Stromal cell of bone marrow (primary cell): ENCODE data around the gene COASY.
A peak's percentile ranks its signal among the peaks of the same experiment; 100 is the strongest.
"Not testable (repeated sequence)": the region's sequence is repeated elsewhere in the genome, so short reads cannot be mapped to it uniquely, and the experiment has no call there.

Source experiments
- DNase-seq: peaks from one replicate; pipeline ENCODE4 v3.0.0-alpha.2; 2012; ENCODE audit warnings: low read depth

COASY gene

GRCh38 chr17:42574463-42574862 lies 12.5 kb downstream of the COASY start:
- no peak for DNase-seq

DNA sequence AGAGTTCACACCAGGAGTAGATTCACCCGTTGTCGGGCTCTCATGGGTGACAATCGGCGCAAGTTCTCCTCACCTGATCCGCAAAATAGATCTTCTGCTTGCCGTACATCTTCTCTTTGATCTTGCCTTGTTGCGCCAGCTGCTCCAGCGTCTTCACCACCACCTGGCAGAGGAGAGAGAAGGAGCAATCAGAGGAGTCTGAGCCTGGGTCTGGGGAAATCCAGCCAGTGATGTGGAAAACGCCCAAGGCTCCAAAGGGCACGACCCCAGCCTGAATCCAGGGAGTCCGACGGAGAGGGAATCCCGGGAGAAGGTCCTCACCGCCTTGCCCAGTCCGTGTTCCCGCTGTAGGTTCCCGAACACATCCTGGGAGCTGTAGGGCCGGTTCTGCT lies 15.2 kb downstream of the COASY start:
- DNase-seq = no peak

- DNase-seq = peak; percentile 93
These were observed 15.8 kb downstream of the COASY start, which contains the start of gene PSMC3IP for GRCh38 chr17:42577532-42578281. PSMC3IP (minus strand) TSS chr17:42577729; CDS start chr17:42577686, 43 bp downstream.

- DNase-seq = no peak
These were observed 16.4 kb downstream of the COASY start for GRCh38 chr17:42578282-42578869.

- DNase-seq = no peak
These were observed 18.0 kb downstream of the COASY start for GRCh38 chr17:42579794-42580551.

- DNase-seq = no peak
These were observed 19.9 kb downstream of the COASY start for GRCh38 chr17:42581744-42582270.

- no peak for DNase-seq
These were observed 22.9 kb downstream of the COASY start for GRCh38 chr17:42584880-42585279.

DNA sequence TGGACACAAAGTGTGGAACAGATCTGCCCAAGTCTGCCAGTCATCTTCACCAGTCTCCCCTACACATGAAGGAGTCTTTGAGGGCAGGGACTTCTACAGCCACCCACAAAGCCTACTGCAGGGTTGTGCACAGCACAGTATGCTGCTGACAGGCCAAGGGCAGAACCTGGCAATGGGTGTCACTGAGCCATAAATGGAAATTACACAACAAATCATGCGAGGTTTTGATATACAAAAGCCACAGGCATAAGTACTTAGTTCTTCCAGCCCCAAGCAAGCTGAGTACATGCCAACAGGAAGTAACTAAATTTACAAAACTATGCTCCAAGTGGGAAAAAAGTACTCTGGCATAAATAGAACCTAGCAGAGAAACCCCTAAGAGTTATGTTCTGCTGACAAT lies 23.4 kb downstream of the COASY start:
- DNase-seq = no peak

DNA sequence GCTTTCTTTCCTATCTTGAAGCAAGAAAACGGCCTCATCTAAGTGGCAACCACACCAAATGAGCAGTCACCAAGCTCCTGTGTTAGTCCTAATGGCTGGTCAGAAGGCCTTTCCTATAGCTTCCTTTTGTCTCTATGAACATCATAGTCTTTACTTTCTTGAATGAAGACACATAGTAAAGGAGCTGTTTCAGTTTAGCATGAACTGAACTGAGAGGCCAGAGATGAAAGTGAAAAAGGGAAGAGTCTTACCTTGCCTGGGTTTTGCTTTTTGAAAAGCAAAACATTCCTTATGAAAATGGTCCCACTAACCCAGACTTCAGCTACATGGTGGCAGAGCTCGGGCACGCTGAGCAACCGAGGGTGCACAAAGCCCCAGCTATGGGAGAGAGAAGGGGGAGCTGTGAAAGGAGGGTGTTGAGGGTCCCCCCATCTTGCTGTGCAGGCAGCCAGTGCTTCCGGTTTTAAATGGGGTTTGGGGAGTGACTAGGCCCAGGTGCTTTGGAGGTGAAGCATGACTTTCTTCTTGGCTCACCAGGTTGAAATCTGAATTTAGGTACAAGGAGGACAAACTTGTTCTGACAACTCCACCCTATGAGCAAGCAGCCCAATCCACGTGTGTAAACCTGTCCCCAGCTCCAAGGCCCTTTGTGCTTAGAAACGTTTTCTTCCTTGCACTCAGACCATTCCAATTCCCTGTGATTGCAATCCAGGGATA lies 24.7 kb downstream of the COASY start:
- no peak for DNase-seq

DNA sequence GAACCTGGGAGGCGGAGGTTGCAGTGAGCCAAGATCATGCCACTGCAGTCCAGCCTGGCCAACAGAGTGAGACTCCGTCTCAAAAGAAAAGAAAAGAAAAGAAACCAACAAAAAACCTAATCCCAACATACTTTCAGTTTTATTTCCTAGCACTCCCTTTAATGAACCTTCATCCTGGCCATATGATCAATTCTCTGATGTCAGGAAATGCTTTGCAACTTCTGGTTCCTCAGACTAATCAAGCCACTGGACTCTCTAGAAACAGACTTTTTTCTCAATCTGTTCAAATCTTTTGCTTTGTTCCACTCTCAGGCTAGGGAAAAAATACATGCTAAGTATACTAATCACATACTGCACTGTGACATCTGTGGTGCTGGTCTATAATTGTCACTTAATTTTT lies 28.9 kb downstream of the COASY start:
- DNase-seq = no peak

GRCh38 chr17:42591411-42591810 lies 29.5 kb downstream of the COASY start:
- DNase-seq = no peak

DNA sequence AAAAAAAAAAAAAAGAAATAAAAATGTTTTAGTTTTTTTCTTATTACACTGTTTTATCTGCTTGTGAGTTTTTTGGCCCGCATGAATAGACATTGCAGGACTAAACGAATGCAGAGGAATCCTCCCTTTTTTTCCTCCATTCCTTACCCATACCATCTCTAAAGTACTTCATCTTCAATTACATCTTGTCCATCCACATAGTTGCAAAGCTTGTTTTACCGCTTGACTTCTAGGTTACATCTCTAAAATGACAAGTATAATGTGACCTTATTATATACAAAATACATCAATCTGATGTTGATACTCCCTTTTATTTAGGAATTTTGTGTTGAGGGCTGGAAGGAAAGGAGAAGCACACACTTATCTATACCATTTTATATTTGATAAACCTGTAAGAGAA lies 34.4 kb downstream of the COASY start:
- DNase-seq = no peak

DNA sequence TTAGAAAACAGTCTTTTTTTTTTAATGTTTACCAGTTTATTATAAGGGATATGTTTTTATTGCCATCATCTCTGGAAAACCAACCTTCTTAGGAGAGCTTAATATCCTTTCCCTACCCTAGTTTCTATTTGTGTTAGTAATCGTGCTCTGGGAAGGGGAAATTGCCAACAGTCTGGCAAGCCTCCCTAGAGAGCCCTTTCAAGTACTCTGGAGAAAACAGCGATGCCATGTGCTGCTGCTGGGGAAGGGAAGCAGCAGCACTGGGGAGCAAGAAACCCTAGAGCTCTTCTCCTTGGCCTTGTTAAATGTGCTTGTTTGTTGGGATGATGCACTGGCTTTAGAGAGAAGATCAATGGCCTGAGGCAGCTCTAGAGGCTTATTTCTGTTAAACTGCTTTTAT lies 37.0 kb downstream of the COASY start:
- DNase-seq = peak; percentile 25

DNA sequence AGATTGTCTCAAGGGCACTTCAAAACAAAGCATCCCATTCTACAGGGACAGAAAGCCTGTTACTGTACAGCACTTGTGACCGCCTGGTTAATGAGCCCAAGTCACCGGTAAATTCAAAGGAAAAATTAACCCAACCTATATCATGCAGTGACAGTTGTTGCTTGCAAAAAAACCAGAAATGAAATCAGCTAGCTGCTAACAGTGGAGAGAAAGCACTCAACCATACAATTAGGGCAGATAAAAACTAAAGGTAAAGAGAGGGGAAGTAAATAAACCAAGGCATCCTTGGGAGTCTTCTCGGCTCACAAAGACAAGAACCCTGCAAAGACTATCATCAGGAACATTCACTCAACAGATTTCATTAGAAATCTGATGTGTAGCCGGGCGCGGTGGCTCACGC lies 41.4 kb downstream of the COASY start:
- no peak for DNase-seq

- DNase-seq = no peak
These were observed 45.8 kb downstream of the COASY start for GRCh38 chr17:42607769-42608168.

DNA sequence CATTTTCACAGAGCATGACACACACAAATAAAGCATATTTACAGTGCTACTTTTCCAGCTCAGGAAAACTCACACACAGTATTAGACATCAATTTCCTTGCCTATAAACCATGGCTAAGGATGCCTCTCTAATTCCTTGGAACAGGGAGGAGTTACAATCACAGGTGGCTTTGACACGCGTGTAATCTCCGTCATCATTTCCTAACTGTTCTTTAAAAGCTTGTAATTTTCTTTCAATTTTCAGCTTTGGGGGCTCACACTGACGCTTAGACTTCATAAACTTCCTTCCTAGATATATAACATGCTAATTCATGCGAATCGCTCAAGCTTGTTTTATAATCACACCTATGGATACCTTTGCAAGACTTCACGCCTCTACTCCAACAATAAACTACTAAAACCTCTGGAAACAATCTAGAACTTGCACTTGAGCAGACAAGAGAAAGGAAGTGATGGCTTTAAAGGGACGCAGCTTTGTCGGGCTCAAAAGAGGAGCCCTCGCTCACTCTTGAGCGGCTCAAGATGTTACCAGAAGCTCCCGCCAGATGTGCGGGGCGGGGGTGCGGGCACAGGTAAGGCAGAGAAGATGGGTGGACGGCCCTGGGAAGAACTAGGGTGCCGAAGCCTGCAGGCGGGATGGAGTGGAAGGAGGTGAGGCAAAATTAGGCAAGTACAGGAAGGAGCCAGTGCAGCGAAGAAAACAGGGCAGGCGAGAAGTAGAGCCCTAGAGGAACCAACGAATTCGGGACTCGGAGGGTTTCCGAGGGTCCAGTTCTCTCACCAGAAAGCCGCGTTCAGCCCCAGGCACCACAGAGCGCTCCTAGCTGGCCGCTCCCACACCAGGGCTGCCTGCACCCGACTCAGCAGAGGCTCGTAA lies 46.6 kb downstream of the COASY start:
- DNase-seq = no peak

DNA sequence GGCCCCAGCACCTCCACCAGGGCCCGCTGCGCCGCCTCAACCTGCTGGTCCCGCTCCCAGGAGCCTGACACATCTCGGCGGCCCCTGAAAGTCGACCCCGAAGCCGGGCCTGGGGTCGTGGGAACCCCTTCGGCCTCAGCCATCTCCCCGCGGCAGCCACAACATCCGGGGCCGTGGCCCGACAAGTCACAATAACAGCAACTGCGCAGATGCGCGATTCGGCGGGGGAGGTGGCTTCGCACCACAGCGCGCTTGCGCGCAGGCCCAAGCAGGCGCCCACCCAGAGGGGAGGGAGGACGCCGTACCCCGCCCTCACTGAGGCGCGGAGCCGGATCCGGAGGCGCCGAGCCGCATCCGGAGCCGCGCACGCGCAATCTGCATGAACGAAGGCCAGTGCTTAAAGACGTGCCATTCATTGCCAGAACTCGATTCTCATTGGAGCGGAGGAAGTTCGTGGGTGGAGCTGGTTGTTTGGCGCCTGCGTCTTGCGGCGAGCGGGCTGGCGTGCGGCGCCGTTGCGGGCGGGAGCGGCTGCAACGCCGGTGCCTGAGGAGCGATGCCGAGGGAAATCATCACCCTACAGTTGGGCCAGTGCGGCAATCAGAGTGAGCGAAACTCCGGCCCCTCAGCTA lies 47.4 kb downstream of the COASY start, which contains the start of the genes RETREG3 and TUBG1:
Gene RETREG3, minus strand, starts transcription at position 193 of the 632 bp plus-strand sequence. Its CDS starts 50 bp downstream, at position 143.
Gene TUBG1, plus strand, starts transcription at position 502 of the 632 bp plus-strand sequence. Its CDS starts 55 bp downstream, at position 557.
- DNase-seq = peak; percentile 98

DNA sequence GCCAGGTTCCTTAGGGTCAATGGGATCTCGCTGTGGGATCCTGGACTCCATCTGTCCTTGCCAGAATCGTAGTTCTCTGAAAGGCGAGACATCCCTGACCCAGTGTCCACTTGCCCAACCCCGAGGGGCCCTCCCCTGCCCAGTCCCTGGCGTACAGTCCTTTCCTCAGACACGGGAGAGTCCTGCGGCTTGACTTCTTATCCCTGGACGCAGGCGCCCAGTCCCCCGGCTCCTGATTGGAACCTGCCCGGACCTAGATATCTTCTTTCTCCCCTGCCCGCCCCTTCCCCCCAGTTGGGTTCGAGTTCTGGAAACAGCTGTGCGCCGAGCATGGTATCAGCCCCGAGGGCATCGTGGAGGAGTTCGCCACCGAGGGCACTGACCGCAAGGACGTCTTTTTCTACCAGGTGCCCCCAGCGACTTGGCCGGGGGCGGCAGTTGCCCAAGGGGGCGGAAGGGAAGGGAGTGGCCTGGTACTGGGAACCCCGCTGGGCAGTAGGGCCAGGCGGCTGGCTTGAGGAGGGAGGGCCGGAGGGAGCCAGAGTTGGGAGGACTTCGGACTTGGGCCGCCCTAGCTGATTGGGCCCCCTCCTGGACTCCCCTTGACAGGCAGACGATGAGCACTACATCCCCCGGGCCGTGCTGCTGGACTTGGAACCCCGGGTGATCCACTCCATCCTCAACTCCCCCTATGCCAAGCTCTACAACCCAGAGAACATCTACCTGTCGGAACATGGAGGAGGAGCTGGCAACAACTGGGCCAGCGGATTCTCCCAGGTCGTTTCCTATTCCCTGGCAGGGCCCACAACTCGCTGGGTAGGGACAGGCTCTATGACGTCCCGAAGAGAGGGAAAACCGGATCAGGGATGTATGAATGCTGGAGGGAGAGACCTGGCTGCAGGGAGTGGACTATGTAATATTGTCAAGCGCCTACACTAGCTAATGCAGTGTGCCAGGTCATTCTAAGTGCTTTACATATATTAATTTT lies 48.2 kb downstream of the COASY start:
- DNase-seq = not testable (repeated sequence)

DNA sequence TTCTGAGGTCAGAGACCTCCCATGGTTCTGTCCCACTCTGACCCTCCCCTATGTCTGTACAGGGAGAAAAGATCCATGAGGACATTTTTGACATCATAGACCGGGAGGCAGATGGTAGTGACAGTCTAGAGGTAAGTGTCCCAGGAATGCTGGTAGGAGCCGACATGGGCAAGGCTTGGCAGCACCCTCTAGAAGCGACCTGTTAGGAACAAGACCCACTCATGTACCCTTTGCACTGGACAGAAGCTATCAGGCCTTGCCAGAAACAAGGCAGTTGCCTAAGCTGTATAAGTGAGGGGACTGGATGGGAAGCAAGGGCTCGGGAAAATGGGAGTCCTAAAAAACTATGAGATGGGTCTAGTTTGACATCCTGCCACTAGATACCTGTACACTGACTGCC lies 50.1 kb downstream of the COASY start:
- DNase-seq = no peak
